ENCODE data around the gene PLD4.

The PLD4 gene

GRCh38 chr14:104892531-104893434, 31.9 kb upstream of the PLD4 start:
- no peak for DNase-seq (ENCODE audit: low read depth)
- TF ChIP-seq CTCF (IDR thresholded peaks at IDR 0.05; ENCODE audit: insufficient read depth, low read depth, low read length, missing control alignments), result no peak
- no peak overlapping the region for H3K4me3 ChIP-seq (ENCODE audit: low read length)

- DNase-seq (ENCODE audit: low read depth), result no peak
- no peak for TF ChIP-seq CTCF (IDR thresholded peaks at IDR 0.05; ENCODE audit: insufficient read depth, low read depth, low read length, missing control alignments)
- no peak overlapping the region for H3K4me3 ChIP-seq (ENCODE audit: low read length)
Observed at GRCh38 chr14:104893435-104894207, 31.1 kb upstream of the PLD4 start.

GRCh38 chr14:104894331-104895206, 30.1 kb upstream of the PLD4 start:
- no peak for TF ChIP-seq CTCF (IDR thresholded peaks at IDR 0.05; ENCODE audit: insufficient read depth, low read depth, low read length, missing control alignments)
- no peak overlapping the region for H3K4me3 ChIP-seq (ENCODE audit: low read length)
- DNase-seq (ENCODE audit: low read depth), result no peak

DNA sequence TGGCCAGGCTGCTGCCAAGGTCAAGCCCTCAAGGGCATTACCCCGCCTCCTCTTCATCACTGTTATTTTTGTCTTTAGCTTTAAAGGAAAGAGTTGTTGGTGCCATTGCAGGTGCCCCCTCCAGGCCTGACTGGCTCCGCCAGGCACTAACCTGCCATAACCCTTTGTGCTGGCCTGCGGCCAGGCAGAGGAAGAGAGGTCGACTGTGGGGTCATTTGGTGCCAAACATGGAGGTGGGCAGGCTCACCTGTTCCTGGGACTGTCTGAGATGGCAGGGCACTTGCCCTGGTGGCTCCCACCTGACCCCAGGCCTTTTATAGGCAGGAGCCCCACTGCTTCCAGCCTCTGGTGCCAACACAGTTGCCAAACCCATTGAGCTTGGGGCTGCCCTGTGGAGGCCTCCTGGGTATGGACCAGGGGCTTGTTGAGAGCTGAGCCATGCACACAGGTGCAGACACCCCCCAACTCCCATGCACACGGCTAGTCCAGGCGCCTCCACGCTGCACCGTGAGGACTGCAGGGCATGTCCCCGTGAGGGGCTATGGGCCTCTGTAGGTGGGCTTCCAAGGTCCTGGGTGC, 29.4 kb upstream of the PLD4 start:
- no peak for DNase-seq (ENCODE audit: low read depth)
- H3K4me3 ChIP-seq (ENCODE audit: low read length), result no peak overlapping the region
- TF ChIP-seq CTCF (IDR thresholded peaks at IDR 0.05; ENCODE audit: insufficient read depth, low read depth, low read length, missing control alignments), result no peak

- TF ChIP-seq CTCF (IDR thresholded peaks at IDR 0.05; ENCODE audit: insufficient read depth, low read depth, low read length, missing control alignments), result no peak
- DNase-seq (ENCODE audit: low read depth), result no peak
- H3K4me3 ChIP-seq (ENCODE audit: low read length), result no peak overlapping the region
Observed at GRCh38 chr14:104895786-104896661, 28.7 kb upstream of the PLD4 start.
